GM23338 (cell line): ENCODE results near the gene SLC15A1. TPM values are rescaled to one million over a fixed set of nuclear protein-coding genes. Genes with fewer than 3 reads are reported as not detected.

Experiments used
- ATAC-seq: fragments of 200-7000 bp; cut with Tn5 transposase; 3 replicates; pipeline ENCODE4 v1.9.1; 2020
- DNase-seq: peaks from one replicate; pipeline ENCODE4 v3.0.0-alpha.2; 2015; ENCODE audit warnings: low spot score
- H2AFZ ChIP-seq: fragments of 200-600 bp; sonication (generic); 2 replicates; pipeline ENCODE4 v1.8.0; 2016; ENCODE audit warnings: antibody characterized with exemption, mild to moderate bottlenecking, moderate library complexity
- H3F3A ChIP-seq: fragments of 200-600 bp; sonication (generic); replicated peaks from 2 replicates; pipeline ENCODE4 v1.8.0; 2017; ENCODE audit warnings: antibody characterized with exemption, mixed run types, low read depth
- H3K27ac ChIP-seq: fragments of 200-600 bp; sonication (generic); 2 replicates; pipeline ENCODE4 v1.6.1; 2016; ENCODE audit warnings: low read depth
- H3K27me3 ChIP-seq: fragments of 200-600 bp; sonication (generic); 2 replicates; pipeline ENCODE4 v1.8.0; 2016; ENCODE audit warnings: mild to moderate bottlenecking, mixed run types, moderate library complexity; ENCODE audit not compliant: insufficient read depth
- H3K36me3 ChIP-seq: fragments of 200-600 bp; sonication (generic); 2 replicates; pipeline ENCODE4 v1.8.0; 2016; ENCODE audit warnings: mild to moderate bottlenecking; ENCODE audit not compliant: insufficient read depth
- H3K4me1 ChIP-seq: fragments of 200-600 bp; sonication (generic); 2 replicates; pipeline ENCODE4 v1.8.0; 2016; ENCODE audit warnings: mild to moderate bottlenecking, moderate library complexity; ENCODE audit not compliant: insufficient read depth
- H3K4me2 ChIP-seq: fragments of 200-600 bp; sonication (generic); 2 replicates; pipeline ENCODE4 v1.7.1; 2017; ENCODE audit warnings: mixed run types
- H3K4me3 ChIP-seq: fragments of 200-600 bp; sonication (generic); 2 replicates; pipeline ENCODE4 v1.6.1; 2016; ENCODE audit warnings: mixed run types
- H3K79me2 ChIP-seq: fragments of 200-600 bp; sonication (generic); replicated peaks from 2 replicates; pipeline ENCODE4 v1.8.0; 2017; ENCODE audit warnings: mild to moderate bottlenecking; ENCODE audit not compliant: insufficient read depth
- H3K9me2 ChIP-seq: fragments of 200-600 bp; sonication (generic); 2 replicates; pipeline ENCODE4 v1.8.0; 2017; ENCODE audit not compliant: insufficient read depth
- H4K20me1 ChIP-seq: fragments of 200-600 bp; sonication (generic); replicated peaks from 2 replicates; pipeline ENCODE4 v1.8.0; 2017; ENCODE audit warnings: mild to moderate bottlenecking; ENCODE audit not compliant: insufficient read depth
- H3K27ac Mint-ChIP-seq: 2 replicates; pipeline ENCODE4 v1.8.0; 2020; ENCODE audit warnings: inconsistent platforms, mild to moderate bottlenecking, moderate library complexity, mixed read lengths
- H3K27me3 Mint-ChIP-seq: 3 replicates; pipeline ENCODE4 v1.8.0; 2022; ENCODE audit warnings: low read depth, mild to moderate bottlenecking, moderate library complexity, mixed read lengths, inconsistent platforms; ENCODE audit not compliant: insufficient read depth, poor library complexity
- H3K36me3 Mint-ChIP-seq: 3 replicates; pipeline ENCODE4 v1.8.0; 2021; ENCODE audit warnings: low read depth, mild to moderate bottlenecking, inconsistent platforms, moderate library complexity, mixed read lengths
- H3K4me1 Mint-ChIP-seq: 3 replicates; pipeline ENCODE4 v1.8.0; 2020; ENCODE audit warnings: mild to moderate bottlenecking, inconsistent platforms, mixed read lengths
- H3K4me3 Mint-ChIP-seq: 3 replicates; pipeline ENCODE4 v1.8.0; 2021; ENCODE audit warnings: moderate library complexity, mild to moderate bottlenecking, inconsistent platforms, mixed read lengths
- H3K9me3 Mint-ChIP-seq: 3 replicates; pipeline ENCODE4 v1.8.0; 2020; ENCODE audit warnings: moderate library complexity, mild to moderate bottlenecking, inconsistent platforms, mixed read lengths
- CREB1 ChIP-seq: fragments of 250-450 bp; sonication (Bioruptor Pico); IDR thresholded peaks from 2 replicates; pipeline ENCODE4 v1.5.0; 2020; ENCODE audit warnings: low read depth, mild to moderate bottlenecking, moderate library complexity
- CTCF ChIP-seq, 2 experiments: fragments of 200-600 bp in 1 of 2; sonication (generic) in 1 of 2; conservative IDR thresholded peaks; 2 replicates each; pipeline versions ENCODE4 v1.5.1 to v1.6.1; 2016 to 2017; ENCODE audit warnings: antibody characterized with exemption in 2 of 2, low read depth in 2 of 2, mild to moderate bottlenecking in 2 of 2, moderate library complexity in 1 of 2
- EZH2 ChIP-seq: fragments of 200-600 bp; sonication (generic); IDR thresholded peaks from one replicate; pipeline ENCODE4 v1.8.0; 2017; ENCODE audit warnings: antibody characterized with exemption, mild to moderate bottlenecking, low read depth; ENCODE audit not compliant: unreplicated experiment
- EZH2phosphoT487 ChIP-seq: fragments of 200-600 bp; sonication (generic); IDR thresholded peaks from one replicate; pipeline ENCODE4 v1.8.1; 2018; ENCODE audit warnings: antibody characterized with exemption; ENCODE audit not compliant: unreplicated experiment
- JUNB ChIP-seq: IDR thresholded peaks from one replicate; pipeline ENCODE4 v1.6.1; 2016; ENCODE audit warnings: antibody characterized with exemption; ENCODE audit not compliant: unreplicated experiment
- NANOG ChIP-seq: IDR thresholded peaks from 2 replicates; pipeline ENCODE4 v1.6.1; 2016; ENCODE audit warnings: antibody characterized with exemption, borderline replicate concordance
- POLR2AphosphoS5 ChIP-seq: IDR thresholded peaks from 2 replicates; pipeline ENCODE4 v1.6.1; 2016; ENCODE audit warnings: antibody characterized with exemption, low read depth
- REST ChIP-seq: IDR thresholded peaks from one replicate; pipeline ENCODE4 v1.6.1; 2018; ENCODE audit warnings: antibody characterized with exemption; ENCODE audit not compliant: unreplicated experiment
- STAT1 ChIP-seq: IDR thresholded peaks from one replicate; pipeline ENCODE4 v1.6.1; 2016; ENCODE audit warnings: antibody characterized with exemption; ENCODE audit not compliant: unreplicated experiment
- ZNF114 ChIP-seq: fragments of 250-450 bp; sonication (Bioruptor Pico); IDR thresholded peaks from 2 replicates; pipeline ENCODE4 v1.5.0; 2020; ENCODE audit warnings: mild to moderate bottlenecking, moderate library complexity
- ZNF331 ChIP-seq: fragments of 250-450 bp; sonication (Bioruptor Pico); IDR thresholded peaks from 2 replicates; pipeline ENCODE4 v1.5.0; 2020; ENCODE audit warnings: low read depth, mild to moderate bottlenecking, moderate library complexity
- polyA plus RNA-seq: library from polyadenylated mRNA; unstranded; fragments of >200 nt; fragmentation: Nextera tagmentation; extraction: Ambion mirVana; gene quantifications from 2 replicates; pipeline ENCODE4 v1.2.1, GENCODE V29; 2016
- total RNA-seq: library from RNA; depleted of rRNA; stranded (reverse); fragments of >200 nt; shearing (Covaris generic); gene quantifications from 2 replicates; pipeline ENCODE4 v1.2.3, GENCODE V29; 2014
- TF ChIP-seq, protein P1 (sequence below): IDR thresholded peaks from 2 replicates; pipeline ENCODE4 v1.6.1; 2016; ENCODE audit warnings: antibody characterized with exemption
- TF ChIP-seq, protein P2 (sequence below): fragments of 250-450 bp; sonication (Bioruptor Pico); IDR thresholded peaks from 2 replicates; pipeline ENCODE4 v1.5.0; 2020; ENCODE audit warnings: mild to moderate bottlenecking, moderate library complexity

SLC15A1 gene
- total and polyA plus RNA-seq, 2 experiments from 2014 or later, result 1.6 to 3.0 TPM

- H3K27ac ChIP-seq, result no peak overlapping the region
- Mint-ChIP-seq H3K27me3 (peaks cover 7% of the 10 kb centered on the region), H3K4me1 (peaks cover 7% of the 10 kb centered on the region; the same call in 2 of the 3 replicates), H3K36me3 (peaks cover 5% of the 10 kb centered on the region; the same call in 2 of the 3 replicates), H3K27ac (no peak overlapping the region), H3K9me3 (peaks cover 11% of the 10 kb centered on the region; the same call in 2 of the 3 replicates), H3K4me3 (no peak overlapping the region)
- no peaks in the 10 kb centered on the region for H3F3A ChIP-seq
- no peak overlapping the region for H3K4me3 ChIP-seq
- no peaks in the 10 kb centered on the region for H3K36me3 ChIP-seq
- peaks cover 4% of the 10 kb centered on the region; the same call in 1 of the 2 replicates for H3K9me2 ChIP-seq
- H3K4me1 ChIP-seq, result no peaks in the 10 kb centered on the region; the same call in 1 of the 2 replicates
- no peak for DNase-seq
- no peak for ATAC-seq
- H2AFZ ChIP-seq, result peak overlapping the region; percentile 56; the same call in 1 of the 2 replicates
- no peaks in the 10 kb centered on the region for H3K27me3 ChIP-seq
- no peak overlapping the region for H3K4me2 ChIP-seq
- H4K20me1 ChIP-seq, result no peaks in the 10 kb centered on the region
- H3K79me2 ChIP-seq, result no peaks in the 10 kb centered on the region
- TF ChIP-seq ZNF114 (CRISPR knock-in tag) (no peak), CREB1 (CRISPR knock-in tag) (no peak), POLR2AphosphoS5 (no peak), EZH2 (no peak), CTCF (conservative IDR thresholded peaks at IDR 0.05; ENCODE audit: low read depth in 2 of 2) (no peak), ZNF331 (CRISPR knock-in tag) (no peak), NANOG (no peak), REST (no peak), STAT1 (no peak), JUNB (no peak), EZH2phosphoT487 (no peak)
- TF ChIP-seq, protein P1, sequence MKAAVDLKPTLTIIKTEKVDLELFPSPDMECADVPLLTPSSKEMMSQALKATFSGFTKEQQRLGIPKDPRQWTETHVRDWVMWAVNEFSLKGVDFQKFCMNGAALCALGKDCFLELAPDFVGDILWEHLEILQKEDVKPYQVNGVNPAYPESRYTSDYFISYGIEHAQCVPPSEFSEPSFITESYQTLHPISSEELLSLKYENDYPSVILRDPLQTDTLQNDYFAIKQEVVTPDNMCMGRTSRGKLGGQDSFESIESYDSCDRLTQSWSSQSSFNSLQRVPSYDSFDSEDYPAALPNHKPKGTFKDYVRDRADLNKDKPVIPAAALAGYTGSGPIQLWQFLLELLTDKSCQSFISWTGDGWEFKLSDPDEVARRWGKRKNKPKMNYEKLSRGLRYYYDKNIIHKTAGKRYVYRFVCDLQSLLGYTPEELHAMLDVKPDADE, result no peak
- TF ChIP-seq, protein P2, sequence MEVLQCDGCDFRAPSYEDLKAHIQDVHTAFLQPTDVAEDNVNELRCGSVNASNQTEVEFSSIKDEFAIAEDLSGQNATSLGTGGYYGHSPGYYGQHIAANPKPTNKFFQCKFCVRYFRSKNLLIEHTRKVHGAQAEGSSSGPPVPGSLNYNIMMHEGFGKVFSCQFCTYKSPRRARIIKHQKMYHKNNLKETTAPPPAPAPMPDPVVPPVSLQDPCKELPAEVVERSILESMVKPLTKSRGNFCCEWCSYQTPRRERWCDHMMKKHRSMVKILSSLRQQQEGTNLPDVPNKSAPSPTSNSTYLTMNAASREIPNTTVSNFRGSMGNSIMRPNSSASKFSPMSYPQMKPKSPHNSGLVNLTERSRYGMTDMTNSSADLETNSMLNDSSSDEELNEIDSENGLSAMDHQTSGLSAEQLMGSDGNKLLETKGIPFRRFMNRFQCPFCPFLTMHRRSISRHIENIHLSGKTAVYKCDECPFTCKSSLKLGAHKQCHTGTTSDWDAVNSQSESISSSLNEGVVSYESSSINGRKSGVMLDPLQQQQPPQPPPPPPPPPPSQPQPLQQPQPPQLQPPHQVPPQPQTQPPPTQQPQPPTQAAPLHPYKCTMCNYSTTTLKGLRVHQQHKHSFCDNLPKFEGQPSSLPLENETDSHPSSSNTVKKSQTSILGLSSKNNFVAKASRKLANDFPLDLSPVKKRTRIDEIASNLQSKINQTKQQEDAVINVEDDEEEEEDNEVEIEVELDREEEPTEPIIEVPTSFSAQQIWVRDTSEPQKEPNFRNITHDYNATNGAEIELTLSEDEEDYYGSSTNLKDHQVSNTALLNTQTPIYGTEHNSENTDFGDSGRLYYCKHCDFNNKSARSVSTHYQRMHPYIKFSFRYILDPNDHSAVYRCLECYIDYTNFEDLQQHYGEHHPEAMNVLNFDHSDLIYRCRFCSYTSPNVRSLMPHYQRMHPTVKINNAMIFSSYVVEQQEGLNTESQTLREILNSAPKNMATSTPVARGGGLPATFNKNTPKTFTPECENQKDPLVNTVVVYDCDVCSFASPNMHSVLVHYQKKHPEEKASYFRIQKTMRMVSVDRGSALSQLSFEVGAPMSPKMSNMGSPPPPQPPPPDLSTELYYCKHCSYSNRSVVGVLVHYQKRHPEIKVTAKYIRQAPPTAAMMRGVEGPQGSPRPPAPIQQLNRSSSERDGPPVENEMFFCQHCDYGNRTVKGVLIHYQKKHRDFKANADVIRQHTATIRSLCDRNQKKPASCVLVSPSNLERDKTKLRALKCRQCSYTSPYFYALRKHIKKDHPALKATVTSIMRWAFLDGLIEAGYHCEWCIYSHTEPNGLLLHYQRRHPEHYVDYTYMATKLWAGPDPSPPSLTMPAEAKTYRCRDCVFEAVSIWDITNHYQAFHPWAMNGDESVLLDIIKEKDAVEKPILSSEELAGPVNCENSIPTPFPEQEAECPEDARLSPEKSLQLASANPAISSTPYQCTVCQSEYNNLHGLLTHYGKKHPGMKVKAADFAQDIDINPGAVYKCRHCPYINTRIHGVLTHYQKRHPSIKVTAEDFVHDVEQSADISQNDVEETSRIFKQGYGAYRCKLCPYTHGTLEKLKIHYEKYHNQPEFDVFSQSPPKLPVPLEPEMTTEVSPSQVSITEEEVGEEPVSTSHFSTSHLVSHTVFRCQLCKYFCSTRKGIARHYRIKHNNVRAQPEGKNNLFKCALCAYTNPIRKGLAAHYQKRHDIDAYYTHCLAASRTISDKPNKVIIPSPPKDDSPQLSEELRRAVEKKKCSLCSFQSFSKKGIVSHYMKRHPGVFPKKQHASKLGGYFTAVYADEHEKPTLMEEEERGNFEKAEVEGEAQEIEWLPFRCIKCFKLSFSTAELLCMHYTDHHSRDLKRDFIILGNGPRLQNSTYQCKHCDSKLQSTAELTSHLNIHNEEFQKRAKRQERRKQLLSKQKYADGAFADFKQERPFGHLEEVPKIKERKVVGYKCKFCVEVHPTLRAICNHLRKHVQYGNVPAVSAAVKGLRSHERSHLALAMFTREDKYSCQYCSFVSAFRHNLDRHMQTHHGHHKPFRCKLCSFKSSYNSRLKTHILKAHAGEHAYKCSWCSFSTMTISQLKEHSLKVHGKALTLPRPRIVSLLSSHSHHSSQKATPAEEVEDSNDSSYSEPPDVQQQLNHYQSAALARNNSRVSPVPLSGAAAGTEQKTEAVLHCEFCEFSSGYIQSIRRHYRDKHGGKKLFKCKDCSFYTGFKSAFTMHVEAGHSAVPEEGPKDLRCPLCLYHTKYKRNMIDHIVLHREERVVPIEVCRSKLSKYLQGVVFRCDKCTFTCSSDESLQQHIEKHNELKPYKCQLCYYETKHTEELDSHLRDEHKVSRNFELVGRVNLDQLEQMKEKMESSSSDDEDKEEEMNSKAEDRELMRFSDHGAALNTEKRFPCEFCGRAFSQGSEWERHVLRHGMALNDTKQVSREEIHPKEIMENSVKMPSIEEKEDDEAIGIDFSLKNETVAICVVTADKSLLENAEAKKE (CRISPR knock-in tag), result no peak
Observed at GRCh38 chr13:98761126-98761985, 8.9 kb upstream of the SLC15A1 start.
